Measurements from ENCODE around the gene HMCN2.

- TF ChIP-seq, protein P1, sequence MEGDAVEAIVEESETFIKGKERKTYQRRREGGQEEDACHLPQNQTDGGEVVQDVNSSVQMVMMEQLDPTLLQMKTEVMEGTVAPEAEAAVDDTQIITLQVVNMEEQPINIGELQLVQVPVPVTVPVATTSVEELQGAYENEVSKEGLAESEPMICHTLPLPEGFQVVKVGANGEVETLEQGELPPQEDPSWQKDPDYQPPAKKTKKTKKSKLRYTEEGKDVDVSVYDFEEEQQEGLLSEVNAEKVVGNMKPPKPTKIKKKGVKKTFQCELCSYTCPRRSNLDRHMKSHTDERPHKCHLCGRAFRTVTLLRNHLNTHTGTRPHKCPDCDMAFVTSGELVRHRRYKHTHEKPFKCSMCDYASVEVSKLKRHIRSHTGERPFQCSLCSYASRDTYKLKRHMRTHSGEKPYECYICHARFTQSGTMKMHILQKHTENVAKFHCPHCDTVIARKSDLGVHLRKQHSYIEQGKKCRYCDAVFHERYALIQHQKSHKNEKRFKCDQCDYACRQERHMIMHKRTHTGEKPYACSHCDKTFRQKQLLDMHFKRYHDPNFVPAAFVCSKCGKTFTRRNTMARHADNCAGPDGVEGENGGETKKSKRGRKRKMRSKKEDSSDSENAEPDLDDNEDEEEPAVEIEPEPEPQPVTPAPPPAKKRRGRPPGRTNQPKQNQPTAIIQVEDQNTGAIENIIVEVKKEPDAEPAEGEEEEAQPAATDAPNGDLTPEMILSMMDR (conservative IDR thresholded peaks at IDR 0.05; ENCODE audit: low read depth, low read length) = no peak
- no peak for TF ChIP-seq RAD21 (IDR thresholded peaks at IDR 0.05; ENCODE audit: low read length)
- TF ChIP-seq POLR2A (IDR thresholded peaks at IDR 0.05; ENCODE audit: low read depth, low read length) = no peak
- TF ChIP-seq CEBPB (IDR thresholded peaks at IDR 0.05; ENCODE audit: low read depth, low read length) = no peak
- no peak for TF ChIP-seq SMC3 (IDR thresholded peaks at IDR 0.05; ENCODE audit: low read depth, low read length)
- TF ChIP-seq RFX5 (IDR thresholded peaks at IDR 0.05; ENCODE audit: low read depth, low read length) = no peak
- no peak for TF ChIP-seq ELK1 (IDR thresholded peaks at IDR 0.05; ENCODE audit: borderline replicate concordance, low read depth, low read length)
- no peak for TF ChIP-seq NFE2L2 (IDR thresholded peaks at IDR 0.05; ENCODE audit: low read depth, low read length)
- TF ChIP-seq CHD1 (IDR thresholded peaks at IDR 0.05; ENCODE audit: low read depth, low read length) = no peak
Observed at GRCh38 chr9:130459941-130460669, 194.5 kb downstream of the HMCN2 start.
